Transverse colon (tissue), 4 donors: ENCODE measurements around the gene BLTP3B. TPM values are rescaled to one million over a fixed set of nuclear protein-coding genes. Genes with fewer than 3 reads are reported as not detected.
A peak's percentile ranks its signal among the peaks of the same experiment; 100 is the strongest.

Experiments used
- DNase-seq: peaks from one replicate; pipeline ENCODE4 v3.0.0-alpha.2; 2019
- H3K27ac ChIP-seq, 4 donors: fragments of 200-600 bp; sonication (generic); 2 replicates each; pipeline ENCODE4 v1.5.1; 2016 to 2018; ENCODE audit warnings: inconsistent platforms in 4 of 4
- H3K27me3 ChIP-seq: fragments of 200-600 bp; sonication (generic); 2 replicates; pipeline ENCODE4 v1.5.1; 2017; ENCODE audit warnings: inconsistent platforms
- H3K36me3 ChIP-seq, 4 donors: fragments of 200-600 bp; sonication (generic); 2 replicates each; pipeline ENCODE4 v1.5.1; 2017 to 2019; ENCODE audit warnings: inconsistent platforms in 4 of 4
- H3K4me1 ChIP-seq, 4 donors: fragments of 200-600 bp; sonication (generic); 2 replicates each; pipeline ENCODE4 v1.5.1; 2017 to 2020; ENCODE audit warnings: inconsistent platforms in 4 of 4
- H3K4me3 ChIP-seq, 4 donors: fragments of 200-600 bp; sonication (generic); 1 replicate in 1 of 4; 2 replicates in 3 of 4; pipeline versions ENCODE4 v1.5.1 to v1.6.1; 2017 to 2019; ENCODE audit warnings: inconsistent platforms in 4 of 4
- H3K9me3 ChIP-seq, 2 donors: fragments of 200-600 bp; sonication (generic); 2 replicates each; pipeline ENCODE4 v1.5.1; 2017 to 2019; ENCODE audit warnings: inconsistent platforms in 2 of 2
- EP300 ChIP-seq: sonication (generic); formaldehyde crosslinking; IDR thresholded peaks from one replicate; pipeline ENCODE4 v1.6.1; 2017; ENCODE audit warnings: antibody characterized with exemption, low read depth
- POLR2A ChIP-seq: fragments of 450-650 bp; IDR thresholded peaks from one replicate; pipeline ENCODE4 v1.6.1; 2016; ENCODE audit warnings: antibody characterized with exemption, mild to moderate bottlenecking, moderate library complexity
- POLR2AphosphoS5 ChIP-seq, 3 donors: sonication (generic); formaldehyde crosslinking; IDR thresholded peaks; one replicate each; pipeline ENCODE4 v1.6.1; 2016; ENCODE audit warnings: antibody characterized with exemption in 3 of 3
- WGBS, 2 donors: methylation state at CpG; one replicate each; pipeline ENCODE4 v1.1.5; 2018; ENCODE audit warnings: low coverage in 1 of 2; 5-methylcytosine and 5-hydroxymethylcytosine counted together
- in situ Hi-C, 4 donors: fragments of 200-750 bp; cut with MboI; loops; one replicate each; pipeline versions ENCODE4 v1.15.0 to v1.15.1; 2017; ENCODE audit warnings: low sequenced_read_pairs in 3 of 4, low pct_ligation_motif_present in 1 of 4, low pct_unique_long_range_greater_than_20kb in 1 of 4
- intact Hi-C: fragments of 100-400 bp; cut with DNase I; formaldehyde crosslinking; loops from one replicate; pipeline ENCODE4 v1.15.1; 2023; ENCODE audit warnings: low total_unique reads
- total RNA-seq, 4 donors: library from RNA; depleted of rRNA; stranded (reverse); fragments of >200 nt; gene quantifications; one replicate each; pipeline ENCODE4 v1.1.0, GENCODE V29; 2016
- TF ChIP-seq, protein P1 (sequence below), 5 experiments: fragments of 200-600 bp in 3 of 5; fragments of 450-650 bp in 2 of 5; sonication (generic) in 3 of 5; IDR thresholded peaks; 1 replicate in 2 of 5; 2 replicates in 3 of 5; pipeline ENCODE4 v1.5.1; 2016 to 2017; ENCODE audit warnings: antibody characterized with exemption in 5 of 5, inconsistent platforms in 3 of 5, mild to moderate bottlenecking in 2 of 5, moderate library complexity in 1 of 5

The BLTP3B gene
- total RNA-seq, 4 donors from 2014 or later, result 3.8 to 44.1 (median 31.5) TPM

DNA sequence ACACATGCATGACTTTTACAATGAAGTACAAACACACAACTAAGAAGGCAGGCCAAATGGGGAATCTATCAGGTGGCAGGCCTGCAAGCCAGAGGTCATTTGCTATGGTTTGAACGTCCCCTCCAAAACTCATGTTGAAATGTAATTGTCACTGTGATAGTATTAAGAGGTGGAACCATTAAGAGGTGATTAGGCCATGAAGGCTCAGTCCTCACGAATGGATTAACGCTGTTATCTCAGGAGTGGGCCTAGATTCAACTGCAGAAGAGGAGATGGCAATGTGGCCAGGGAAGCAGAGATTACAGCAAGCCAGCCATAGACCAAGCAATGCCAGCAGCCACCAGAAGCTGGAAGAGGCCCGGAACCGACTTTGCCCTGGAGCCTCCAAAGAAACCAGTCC is 44.4 kb upstream of the BLTP3B start:
- H3K27me3 ChIP-seq, result no peaks in the 10 kb centered on the region
- DNase-seq, result no peak
- 94% methylated on average over 4 to 5 of the region's 5 CpGs for WGBS, 2 donors
- intact Hi-C loops, result no loop called here
- no peak overlapping the region for H3K27ac ChIP-seq
- H3K9me3 ChIP-seq, result no peaks in the 10 kb centered on the region
- TF ChIP-seq, protein P1, sequence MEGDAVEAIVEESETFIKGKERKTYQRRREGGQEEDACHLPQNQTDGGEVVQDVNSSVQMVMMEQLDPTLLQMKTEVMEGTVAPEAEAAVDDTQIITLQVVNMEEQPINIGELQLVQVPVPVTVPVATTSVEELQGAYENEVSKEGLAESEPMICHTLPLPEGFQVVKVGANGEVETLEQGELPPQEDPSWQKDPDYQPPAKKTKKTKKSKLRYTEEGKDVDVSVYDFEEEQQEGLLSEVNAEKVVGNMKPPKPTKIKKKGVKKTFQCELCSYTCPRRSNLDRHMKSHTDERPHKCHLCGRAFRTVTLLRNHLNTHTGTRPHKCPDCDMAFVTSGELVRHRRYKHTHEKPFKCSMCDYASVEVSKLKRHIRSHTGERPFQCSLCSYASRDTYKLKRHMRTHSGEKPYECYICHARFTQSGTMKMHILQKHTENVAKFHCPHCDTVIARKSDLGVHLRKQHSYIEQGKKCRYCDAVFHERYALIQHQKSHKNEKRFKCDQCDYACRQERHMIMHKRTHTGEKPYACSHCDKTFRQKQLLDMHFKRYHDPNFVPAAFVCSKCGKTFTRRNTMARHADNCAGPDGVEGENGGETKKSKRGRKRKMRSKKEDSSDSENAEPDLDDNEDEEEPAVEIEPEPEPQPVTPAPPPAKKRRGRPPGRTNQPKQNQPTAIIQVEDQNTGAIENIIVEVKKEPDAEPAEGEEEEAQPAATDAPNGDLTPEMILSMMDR (IDR thresholded peaks at IDR 0.05), result no peak
- TF ChIP-seq POLR2A, result no peak
- no peak for TF ChIP-seq POLR2AphosphoS5 (IDR thresholded peaks at IDR 0.05)
- TF ChIP-seq EP300, result no peak
- no peaks in the 10 kb centered on the region for H3K36me3 ChIP-seq
- peaks cover 0 to 9% (median 3%) of the 10 kb centered on the region in 4 donors for H3K4me1 ChIP-seq
- no peak overlapping the region for H3K4me3 ChIP-seq
- in situ Hi-C loops, result no loop called here

DNA sequence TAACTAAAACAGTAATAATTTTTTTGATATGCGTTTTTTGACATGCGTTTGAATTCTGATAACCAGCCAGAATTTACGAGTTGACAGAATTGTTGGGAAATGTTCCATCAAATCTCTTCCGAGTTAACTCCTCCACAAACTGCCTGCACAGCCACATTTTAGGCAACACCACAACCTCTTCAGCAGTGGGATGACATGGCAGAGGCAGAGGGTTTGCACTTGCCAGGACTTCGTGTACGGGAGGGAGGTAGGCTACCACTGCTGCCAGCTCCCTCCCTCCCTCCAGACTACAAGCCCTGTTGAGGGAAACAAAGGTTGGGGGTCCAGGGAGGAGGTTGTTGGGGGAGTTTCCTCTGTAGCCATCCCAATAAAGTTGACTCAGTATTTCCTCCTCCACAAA is 43.4 kb upstream of the BLTP3B start:
- in situ Hi-C loops, result no loop called here
- Histone ChIP-seq H3K4me3 (no peak overlapping the region), H3K36me3 (no peaks in the 10 kb centered on the region), H3K27ac (peak overlapping the region in 1 of 4 donors; percentile 61), H3K4me1 (peaks cover 0 to 9% (median 3%) of the 10 kb centered on the region in 4 donors), H3K27me3 (no peaks in the 10 kb centered on the region), H3K9me3 (no peaks in the 10 kb centered on the region)
- DNase-seq, result no peak
- 60 to 72% methylated on average over 6 of the region's 6 CpGs for WGBS, 2 donors
- intact Hi-C loops, result no loop called here
- no peak for TF ChIP-seq POLR2AphosphoS5 (IDR thresholded peaks at IDR 0.05)
- no peak for TF ChIP-seq POLR2A
- TF ChIP-seq, protein P1 (IDR thresholded peaks at IDR 0.05), result no peak
- no peak for TF ChIP-seq EP300

DNA sequence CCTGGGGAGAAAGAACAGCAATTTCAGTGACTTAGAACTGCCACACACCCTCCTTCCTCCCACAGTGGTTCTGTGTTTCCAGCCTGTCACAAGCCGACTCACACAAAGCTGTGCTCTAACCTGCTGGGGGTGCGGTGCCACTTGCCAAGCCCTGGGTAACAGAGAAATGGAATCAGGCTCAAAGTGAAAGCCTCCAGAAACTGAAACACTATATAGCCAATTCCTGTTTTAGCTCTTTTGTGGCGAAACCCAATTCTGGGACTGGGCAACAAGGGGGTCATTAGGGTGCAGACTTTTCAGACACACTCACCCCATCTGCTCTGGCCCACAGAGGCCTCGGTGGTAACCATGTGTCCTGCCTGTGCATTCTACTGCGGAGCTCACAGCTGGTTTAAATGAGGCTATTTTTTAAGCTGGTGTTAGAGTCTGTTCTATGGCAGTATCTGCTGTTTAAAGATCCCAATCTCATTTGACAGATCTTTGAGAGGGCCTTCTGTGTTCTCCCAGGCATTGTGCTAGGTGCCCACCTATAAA is 42.8 kb upstream of the BLTP3B start:
- Histone ChIP-seq H3K27ac (peak overlapping the region in 3 of 4 donors; percentile 21 to 61 (median 22)), H3K4me3 (no peak overlapping the region), H3K27me3 (no peaks in the 10 kb centered on the region), H3K9me3 (no peaks in the 10 kb centered on the region), H3K36me3 (no peaks in the 10 kb centered on the region), H3K4me1 (peaks cover 0 to 9% (median 3%) of the 10 kb centered on the region in 4 donors)
- in situ Hi-C loops (no loop called here), intact Hi-C loops (no loop called here)
- TF ChIP-seq POLR2A (no peak), EP300 (no peak), POLR2AphosphoS5 (IDR thresholded peaks at IDR 0.05) (no peak)
- TF ChIP-seq, protein P1 (IDR thresholded peaks at IDR 0.05), result no peak
- 46% methylated on average over 5 of the region's 5 CpGs; no CpG with 5 or more reads in 1 of the 2 donors for WGBS, 2 donors
- DNase-seq, result no peak

DNA sequence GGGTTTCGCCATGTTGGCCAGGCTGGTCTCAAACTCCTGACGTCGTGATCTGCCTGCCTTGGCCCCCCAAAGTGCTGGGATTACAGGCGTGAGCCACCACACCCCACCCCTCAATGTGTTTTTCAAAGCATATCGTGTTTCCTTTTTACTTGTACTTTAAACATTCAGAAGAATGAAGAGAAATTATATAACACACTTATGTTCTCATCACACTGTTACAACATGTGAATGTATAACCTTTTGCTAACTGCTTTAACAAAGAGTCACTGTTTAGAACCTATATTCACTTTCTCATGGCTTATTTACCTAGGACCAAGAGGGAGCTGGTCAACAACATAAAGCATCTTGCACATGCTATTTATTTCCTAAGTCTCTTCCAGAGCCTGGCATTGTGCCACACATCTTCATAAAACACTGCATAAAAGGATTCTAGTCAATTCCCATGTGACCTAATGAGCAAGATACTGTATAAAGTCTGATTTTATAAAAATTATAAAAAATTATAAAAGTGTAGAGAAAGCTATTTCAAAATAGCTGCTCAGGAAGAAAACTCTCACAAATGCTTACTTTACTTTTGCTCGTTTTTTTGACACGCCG is 42.0 kb upstream of the BLTP3B start:
- Histone ChIP-seq H3K27ac (peak overlapping the region in 2 of 4 donors; percentile 22 to 61), H3K27me3 (no peaks in the 10 kb centered on the region), H3K4me3 (no peak overlapping the region), H3K36me3 (no peaks in the 10 kb centered on the region), H3K4me1 (peaks cover 0 to 9% (median 3%) of the 10 kb centered on the region in 4 donors), H3K9me3 (no peaks in the 10 kb centered on the region)
- 71 to 72% methylated on average over 8 of the region's 8 CpGs for WGBS, 2 donors
- DNase-seq, result no peak
- in situ Hi-C loops, result no loop called here
- intact Hi-C loops, result no loop called here
- TF ChIP-seq, protein P1 (IDR thresholded peaks at IDR 0.05), result no peak
- TF ChIP-seq EP300, result no peak
- no peak for TF ChIP-seq POLR2AphosphoS5 (IDR thresholded peaks at IDR 0.05)
